Parietal lobe (tissue), 2 donors: ENCODE data around the gene UBXN4. TPM values are rescaled to one million over a fixed set of nuclear protein-coding genes. Genes with fewer than 3 reads are reported as not detected.

Experiments used
- small RNA-seq: library from RNA; depleted of rRNA; stranded (forward); fragments of <200 nt; gene quantifications from one replicate; pipeline ENCODE3, GENCODE V24; 2014; ENCODE audit warnings: low replicate concordance
- total RNA-seq: library from RNA; depleted of rRNA; stranded (reverse); fragments of >200 nt; gene quantifications from one replicate; pipeline ENCODE4 v1.2.3, GENCODE V29; 2014

Gene UBXN4, protein sequence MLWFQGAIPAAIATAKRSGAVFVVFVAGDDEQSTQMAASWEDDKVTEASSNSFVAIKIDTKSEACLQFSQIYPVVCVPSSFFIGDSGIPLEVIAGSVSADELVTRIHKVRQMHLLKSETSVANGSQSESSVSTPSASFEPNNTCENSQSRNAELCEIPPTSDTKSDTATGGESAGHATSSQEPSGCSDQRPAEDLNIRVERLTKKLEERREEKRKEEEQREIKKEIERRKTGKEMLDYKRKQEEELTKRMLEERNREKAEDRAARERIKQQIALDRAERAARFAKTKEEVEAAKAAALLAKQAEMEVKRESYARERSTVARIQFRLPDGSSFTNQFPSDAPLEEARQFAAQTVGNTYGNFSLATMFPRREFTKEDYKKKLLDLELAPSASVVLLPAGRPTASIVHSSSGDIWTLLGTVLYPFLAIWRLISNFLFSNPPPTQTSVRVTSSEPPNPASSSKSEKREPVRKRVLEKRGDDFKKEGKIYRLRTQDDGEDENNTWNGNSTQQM
- total RNA-seq: 88.3 TPM

DNA sequence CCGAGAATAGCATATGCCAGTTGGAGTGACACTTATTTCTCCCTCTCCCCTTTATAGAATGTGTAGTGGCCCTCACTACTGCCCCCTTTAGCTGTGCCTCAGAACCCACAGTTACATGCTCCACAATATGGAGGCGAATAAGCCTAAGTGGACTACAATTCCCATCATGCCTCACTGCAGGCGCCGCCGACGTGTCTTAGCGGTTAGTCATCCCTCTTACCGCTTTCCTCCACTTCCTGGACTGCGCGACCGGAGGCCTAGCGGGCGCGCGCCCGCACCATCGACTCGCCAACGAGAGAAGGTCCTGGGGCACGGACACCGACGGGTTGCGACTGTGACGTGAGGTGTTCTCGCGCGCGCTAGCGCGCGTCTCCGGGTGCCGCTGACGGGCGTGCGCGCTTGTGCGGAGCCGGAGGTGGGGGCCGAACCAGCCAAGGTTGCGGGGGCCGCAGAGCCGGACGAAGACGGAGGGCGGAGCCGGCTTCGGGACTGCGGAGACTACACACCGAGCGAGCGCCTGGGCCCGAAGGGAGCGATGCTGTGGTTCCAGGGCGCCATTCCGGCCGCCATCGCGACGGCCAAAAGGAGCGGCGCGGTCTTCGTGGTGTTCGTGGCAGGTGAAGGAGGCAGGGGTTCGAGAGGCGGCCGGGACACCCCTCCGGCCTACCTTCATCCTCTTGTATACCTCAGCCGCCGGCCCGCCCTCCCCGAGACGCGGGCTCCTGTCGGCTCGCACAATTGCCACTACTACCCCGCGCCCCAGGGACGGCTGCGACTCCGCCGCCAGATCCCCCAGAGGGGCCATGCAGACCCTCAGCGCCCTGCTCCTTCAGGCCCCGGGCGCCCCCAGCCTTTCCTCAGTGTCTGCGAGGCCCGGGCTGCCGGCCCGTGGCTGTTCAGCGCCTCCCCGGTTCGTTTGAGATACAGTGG, at the start of gene UBXN4:
TSS of gene UBXN4 (plus strand) at position 461 of the 930 bp plus-strand sequence. CDS start at position 536, 75 bp downstream.

Small RNA genes lying within 50 kb of the gene (small RNA-seq; reads per million reads assigned to genes)
- not detected for gene RF00019

Other genes starting within 250 kb of the UBXN4 start
- 19.1 TPM for gene ZRANB3, start 210.6 kb upstream of the UBXN4 start, total RNA-seq
- 234 TPM for gene R3HDM1, start 210.4 kb upstream of the UBXN4 start, total RNA-seq
- not detected for gene LCT, start 95.3 kb downstream of the UBXN4 start, total RNA-seq
- gene MCM6, start 134.6 kb downstream of the UBXN4 start, total RNA-seq: 24.7 TPM
- 44.4 TPM for gene DARS1, start 243.8 kb downstream of the UBXN4 start, total RNA-seq